Placental pericyte (primary cell): ENCODE measurements around the gene GMEB2. TPM values are rescaled to one million over a fixed set of nuclear protein-coding genes. Genes with fewer than 3 reads are reported as not detected.

ENCODE experiments used
- total RNA-seq: library from RNA; depleted of rRNA; stranded (reverse); fragments of >200 nt; gene quantifications from 2 replicates; pipeline ENCODE4 v1.2.3, GENCODE V29; 2012

Gene GMEB2, protein sequence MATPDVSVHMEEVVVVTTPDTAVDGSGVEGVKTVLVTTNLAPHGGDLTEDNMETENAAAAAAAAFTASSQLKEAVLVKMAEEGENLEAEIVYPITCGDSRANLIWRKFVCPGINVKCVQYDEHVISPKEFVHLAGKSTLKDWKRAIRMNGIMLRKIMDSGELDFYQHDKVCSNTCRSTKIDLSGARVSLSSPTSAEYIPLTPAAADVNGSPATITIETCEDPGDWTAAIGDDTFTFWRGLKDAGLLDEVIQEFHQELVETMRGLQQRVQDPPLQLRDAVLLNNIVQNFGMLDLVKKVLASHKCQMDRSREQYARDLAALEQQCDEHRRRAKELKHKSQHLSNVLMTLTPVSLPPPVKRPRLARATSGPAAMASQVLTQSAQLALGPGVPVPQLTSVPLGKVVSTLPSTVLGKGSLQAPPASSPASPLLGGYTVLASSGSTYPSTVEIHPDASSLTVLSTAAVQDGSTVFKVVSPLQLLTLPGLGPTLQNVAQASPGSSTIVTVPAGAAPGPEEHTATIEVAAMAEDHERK
- total RNA-seq: 11.2 and 16.0 TPM in 2 replicates

GRCh38 chr20:63626424-63627128, at the start of gene GMEB2:
Gene GMEB2, minus strand, starts transcription at chr20:63627101. Its CDS starts 7,704 bp downstream, at chr20:63619397.

DNA sequence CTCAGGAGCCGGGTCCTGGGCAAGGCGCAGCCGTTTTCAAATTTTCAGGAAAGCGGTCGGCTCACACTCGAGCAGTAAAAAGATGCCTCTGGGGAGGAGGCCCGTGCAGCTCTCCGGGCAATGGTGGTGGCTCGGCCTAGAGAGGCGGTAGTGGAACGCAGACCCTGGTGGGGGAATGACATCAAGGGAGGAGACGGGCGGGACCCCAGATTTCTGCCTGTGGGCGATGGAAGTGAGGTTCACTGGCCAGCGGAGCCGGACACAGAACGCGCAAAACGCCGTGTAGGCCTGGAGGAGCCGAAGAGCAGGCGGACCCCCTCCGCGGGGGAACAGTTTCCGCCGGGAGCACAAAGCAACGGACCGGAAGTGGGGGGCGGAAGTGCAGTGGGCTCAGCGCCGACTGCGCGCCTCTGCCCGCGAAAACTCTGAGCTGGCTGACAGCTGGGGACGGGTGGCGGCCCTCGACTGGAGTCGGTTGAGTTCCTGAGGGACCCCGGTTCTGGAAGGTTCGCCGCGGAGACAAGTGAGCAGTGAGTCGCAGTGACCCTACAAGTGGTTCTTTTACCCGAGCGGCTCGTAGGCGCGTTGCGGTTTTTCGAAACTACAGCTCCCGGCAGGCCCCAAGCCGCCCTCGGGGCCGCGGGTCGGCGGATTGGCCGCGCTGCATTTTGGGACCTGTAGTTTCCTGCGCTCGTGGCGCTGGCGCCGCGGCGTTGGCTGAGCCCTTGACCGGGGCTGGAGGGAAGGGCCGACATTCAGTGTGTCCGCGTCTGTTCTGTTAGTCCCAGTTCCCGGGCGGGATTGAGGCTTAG, 31.2 kb upstream of the GMEB2 start, which contains the start of gene RTEL1:
Gene RTEL1 (plus strand): TSS at position 376 of the 812 bp plus-strand sequence. CDS start 1,091 bp downstream, outside the sequence.

DNA sequence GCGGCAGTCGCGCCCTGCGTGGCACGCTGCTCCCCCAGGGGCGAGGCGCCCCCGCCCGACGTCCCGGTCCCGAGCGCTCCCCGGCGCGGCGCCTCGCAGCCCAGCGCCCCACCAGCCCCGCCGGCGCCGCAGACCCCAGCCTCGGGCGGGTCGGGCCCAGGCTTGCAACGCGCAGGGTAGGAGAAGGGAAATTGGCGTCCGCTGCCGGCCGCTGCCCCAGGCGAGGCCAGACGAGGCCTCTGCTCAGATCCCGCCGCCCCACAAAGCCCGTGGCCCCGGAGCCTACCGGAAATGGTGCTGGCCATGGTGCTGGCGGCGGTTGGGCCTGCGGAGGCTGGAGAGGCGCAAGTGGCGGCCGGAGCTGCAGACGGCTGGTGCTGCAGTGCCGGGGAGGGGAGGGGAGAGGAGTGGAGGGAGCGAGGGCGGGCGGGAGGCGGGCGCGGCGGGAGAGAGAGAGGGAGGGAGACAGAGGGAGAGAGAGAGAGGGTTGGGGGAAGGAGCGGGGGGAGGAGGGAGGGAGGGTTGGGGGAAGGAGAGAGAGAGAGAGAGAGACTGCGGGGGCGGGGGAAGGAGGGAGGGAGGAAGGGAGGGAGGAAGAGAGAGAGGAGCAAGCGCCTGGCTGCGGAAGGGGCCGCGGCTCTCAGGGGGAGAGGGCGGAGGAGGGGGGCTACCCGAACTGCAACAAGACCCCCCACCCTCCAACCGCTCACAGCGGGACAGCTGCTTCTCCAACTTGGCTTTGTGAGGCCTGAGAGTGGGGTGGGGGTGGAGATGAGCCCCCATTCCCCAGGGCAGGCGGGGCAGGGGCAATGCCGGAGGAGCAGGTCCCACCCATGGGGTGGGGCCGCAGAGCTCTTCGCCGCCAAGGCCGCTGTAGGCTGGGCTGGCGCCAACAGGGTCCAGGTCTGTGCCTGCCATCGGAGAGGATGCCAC, 26.4 kb upstream of the GMEB2 start, which contains the start of gene STMN3:
Gene STMN3 (minus strand): TSS at position 384 of the 933 bp plus-strand sequence. CDS start 79 bp downstream, at position 305.

GRCh38 chr20:63574156-63574828, 52.6 kb downstream of the GMEB2 start, which contains the start of gene HELZ2:
Gene HELZ2, minus strand, starts transcription at chr20:63574239. Its CDS starts 1,854 bp downstream, at chr20:63572385.

GRCh38 chr20:63553933-63554290, 73.0 kb downstream of the GMEB2 start, which contains the start of gene FNDC11:
Gene FNDC11, plus strand, starts transcription at chr20:63554159. Its CDS starts 1,505 bp downstream, at chr20:63555664.

DNA sequence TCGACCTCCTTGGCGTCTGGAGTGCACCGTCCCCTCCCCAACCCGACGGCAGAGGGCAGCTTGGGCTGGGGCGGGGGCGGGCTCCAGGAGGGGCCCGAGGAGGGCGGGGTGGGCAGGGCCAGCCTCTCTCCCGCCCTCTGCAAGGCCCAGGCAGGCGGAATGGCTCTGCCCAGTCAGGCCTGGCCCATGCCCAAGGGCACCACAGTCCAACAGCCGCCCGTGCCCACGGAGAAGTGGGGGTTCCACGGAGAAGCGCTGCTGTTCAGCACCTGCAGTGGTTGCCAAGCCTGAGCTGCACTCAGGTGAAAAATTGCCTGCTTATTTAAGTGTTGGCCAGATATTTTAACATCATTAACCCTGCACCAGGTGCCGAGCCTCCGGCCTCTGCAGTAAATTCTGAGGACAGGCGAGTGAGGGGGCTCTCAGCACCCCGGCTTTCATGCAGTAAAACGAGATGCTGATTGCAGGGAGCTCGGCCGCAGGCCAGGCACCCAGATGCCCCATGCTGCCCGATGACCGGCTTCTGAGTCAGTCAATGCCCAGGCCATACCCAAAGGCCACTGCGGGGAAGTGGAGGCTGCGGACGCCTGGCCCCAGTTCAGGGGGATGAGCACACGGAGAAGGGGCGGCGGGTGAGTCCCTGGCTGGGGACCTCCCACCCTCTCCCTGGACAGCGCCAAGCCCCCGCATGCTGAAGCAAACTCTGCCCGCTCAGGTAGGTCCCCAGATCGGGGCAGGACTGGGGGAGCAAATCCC, 79.0 kb downstream of the GMEB2 start, which contains the start of gene SRMS:
Gene SRMS (minus strand): TSS at position 25 of the 756 bp plus-strand sequence. CDS start 286 bp downstream, outside the sequence.

Other genes starting within 250 kb of the GMEB2 start
- not detected in 2 replicates for gene KCNQ2, start 154.4 kb downstream of the GMEB2 start, total RNA-seq
- 1.3 and 4.6 TPM in 2 replicates for gene EEF1A2, start 128.0 kb downstream of the GMEB2 start, total RNA-seq
- 63.5 and 86.3 TPM in 2 replicates for gene PPDPF, start 106.3 kb downstream of the GMEB2 start, total RNA-seq
- gene PTK6, start 89.7 kb downstream of the GMEB2 start, total RNA-seq: 0.14 and 0.44 TPM in 2 replicates
- gene SRMS, start 79.4 kb downstream of the GMEB2 start, total RNA-seq: not detected in 2 replicates
- gene FNDC11, start 72.9 kb downstream of the GMEB2 start, total RNA-seq: 0.43 and 0.88 TPM in 2 replicates
- 42.7 and 81.7 TPM in 2 replicates for gene HELZ2, start 52.9 kb downstream of the GMEB2 start, total RNA-seq
- 9.2 and 41.1 TPM in 2 replicates for gene STMN3, start 26.3 kb upstream of the GMEB2 start, total RNA-seq
- gene RTEL1, start 31.2 kb upstream of the GMEB2 start, total RNA-seq: 24.5 and 29.5 TPM in 2 replicates
- 3.9 and 35.9 TPM in 2 replicates for gene TNFRSF6B, start 69.6 kb upstream of the GMEB2 start, total RNA-seq
- 43.4 and 45.5 TPM in 2 replicates for gene ARFRP1, start 80.9 kb upstream of the GMEB2 start, total RNA-seq
- gene ZGPAT, start 80.9 kb upstream of the GMEB2 start, total RNA-seq: 20.6 and 24.9 TPM in 2 replicates
- gene LIME1, start 109.6 kb upstream of the GMEB2 start, total RNA-seq: 3.1 and 4.2 TPM in 2 replicates
- gene SLC2A4RG, start 112.7 kb upstream of the GMEB2 start, total RNA-seq: 27.6 and 54.1 TPM in 2 replicates
- gene ZBTB46, start 204.2 kb upstream of the GMEB2 start, total RNA-seq: 3.3 and 20.5 TPM in 2 replicates
- gene ABHD16B, start 234.4 kb upstream of the GMEB2 start, total RNA-seq: not detected in 2 replicates
- gene TPD52L2, start 238.2 kb upstream of the GMEB2 start, total RNA-seq: 145 and 153 TPM in 2 replicates